GM10266 (cell line): Measurements from ENCODE around the gene UCK2.
"Not testable (repeated sequence)": the region's sequence is repeated elsewhere in the genome, so short reads cannot be mapped to it uniquely, and the experiment has no call there.

Experiments
- DNase-seq: peaks from one replicate; pipeline ENCODE4 v3.0.0; 2012; ENCODE audit errors: extremely low spot score
- CTCF ChIP-seq: IDR thresholded peaks from 2 replicates; pipeline ENCODE4 v1.5.1; 2012; ENCODE audit warnings: mild to moderate bottlenecking, low read depth; ENCODE audit not compliant: control insufficient read depth, insufficient read depth; ENCODE audit errors: missing control alignments

Gene UCK2

GRCh38 chr1:165827268-165828102 is at the start of gene UCK2:
Gene UCK2, plus strand, starts transcription at chr1:165827614. Its CDS starts 220 bp downstream, at chr1:165827834.
- peak; percentile 37 for TF ChIP-seq CTCF
- DNase-seq = peak; percentile 92

GRCh38 chr1:165778197-165778596 is 49.2 kb upstream of the UCK2 start:
- DNase-seq = not testable (repeated sequence)

GRCh38 chr1:165783519-165783918 is 43.9 kb upstream of the UCK2 start:
- DNase-seq = not testable (repeated sequence)

GRCh38 chr1:165787741-165788140 is 39.7 kb upstream of the UCK2 start:
- no peak for DNase-seq
- no peak for TF ChIP-seq CTCF

- no peak for TF ChIP-seq CTCF
- DNase-seq = no peak
These were observed 33.5 kb upstream of the UCK2 start for GRCh38 chr1:165793951-165794350.

GRCh38 chr1:165795894-165796293 is 31.5 kb upstream of the UCK2 start:
- TF ChIP-seq CTCF = no peak
- DNase-seq = no peak

- TF ChIP-seq CTCF = no peak
- no peak for DNase-seq
These were observed 28.0 kb upstream of the UCK2 start for GRCh38 chr1:165799387-165799786.

GRCh38 chr1:165804513-165804912 is 22.9 kb upstream of the UCK2 start:
- not testable (repeated sequence) for DNase-seq

GRCh38 chr1:165807613-165808012 is 19.8 kb upstream of the UCK2 start:
- no peak for DNase-seq
- TF ChIP-seq CTCF = no peak
